Measurements from ENCODE around the gene MS4A5.

- no peak for TF ChIP-seq CTCF (optimal IDR thresholded peaks at IDR 0.05 in 1 of 3, IDR thresholded peaks at IDR 0.05 in 1 of 3, conservative IDR thresholded peaks at IDR 0.05 in 1 of 3; ENCODE audit: extremely low read depth in 1 of 3, insufficient read depth in 2 of 3, low read length in 3 of 3)
- no peak for TF ChIP-seq EZH2 (IDR thresholded peaks at IDR 0.05; ENCODE audit: low read length)
Measured at GRCh38 chr11:60455531-60456042, 26.2 kb downstream of the MS4A5 start, which contains the start of gene MS4A1.

Measured in keratinocyte (primary cell).